A549 treated with DMSO at 1 μM for 4 hours (cell line): ENCODE results near the gene GTF2A1L. TPM values are rescaled to one million over a fixed set of nuclear protein-coding genes. Genes with fewer than 3 reads are reported as not detected.

ENCODE experiments used
- total RNA-seq: library from RNA; stranded (reverse); fragments of 200-300 nt; extraction: Qiagen RNA extraction; gene quantifications from 5 replicates; pipeline ENCODE4 v1.2.3, GENCODE V29; 2022; ENCODE audit warnings: low read depth

GTF2A1L gene
- total RNA-seq, result not detected in 5 replicates

GRCh38 chr2:48617618-48618017 lies at the start of gene GTF2A1L:
TSS of gene GTF2A1L (plus strand) at chr2:48617856. CDS start at chr2:48617875, 19 bp downstream.

Other genes with a start within 250 kb of the GTF2A1L start
- 11.3 to 15.2 TPM (median 12.2 TPM) in 5 replicates for gene PPP1R21, start 177.1 kb upstream of the GTF2A1L start, total RNA-seq
- 0.24 to 0.46 TPM (median 0.38 TPM) in 5 replicates for gene STON1, start 87.7 kb upstream of the GTF2A1L start, total RNA-seq
- gene LHCGR, start 137.9 kb downstream of the GTF2A1L start, total RNA-seq, result not detected in 5 replicates